ENCODE data around the gene DNAH2. TPM values are rescaled to one million over a fixed set of nuclear protein-coding genes. Genes with fewer than 3 reads are reported as not detected.

DNAH2 gene
- total and polyA plus RNA-seq, 2 of the 13 experiments (the other 11 are each of a cell fraction or from before 2014, with no cell fraction given) = not detected

DNA sequence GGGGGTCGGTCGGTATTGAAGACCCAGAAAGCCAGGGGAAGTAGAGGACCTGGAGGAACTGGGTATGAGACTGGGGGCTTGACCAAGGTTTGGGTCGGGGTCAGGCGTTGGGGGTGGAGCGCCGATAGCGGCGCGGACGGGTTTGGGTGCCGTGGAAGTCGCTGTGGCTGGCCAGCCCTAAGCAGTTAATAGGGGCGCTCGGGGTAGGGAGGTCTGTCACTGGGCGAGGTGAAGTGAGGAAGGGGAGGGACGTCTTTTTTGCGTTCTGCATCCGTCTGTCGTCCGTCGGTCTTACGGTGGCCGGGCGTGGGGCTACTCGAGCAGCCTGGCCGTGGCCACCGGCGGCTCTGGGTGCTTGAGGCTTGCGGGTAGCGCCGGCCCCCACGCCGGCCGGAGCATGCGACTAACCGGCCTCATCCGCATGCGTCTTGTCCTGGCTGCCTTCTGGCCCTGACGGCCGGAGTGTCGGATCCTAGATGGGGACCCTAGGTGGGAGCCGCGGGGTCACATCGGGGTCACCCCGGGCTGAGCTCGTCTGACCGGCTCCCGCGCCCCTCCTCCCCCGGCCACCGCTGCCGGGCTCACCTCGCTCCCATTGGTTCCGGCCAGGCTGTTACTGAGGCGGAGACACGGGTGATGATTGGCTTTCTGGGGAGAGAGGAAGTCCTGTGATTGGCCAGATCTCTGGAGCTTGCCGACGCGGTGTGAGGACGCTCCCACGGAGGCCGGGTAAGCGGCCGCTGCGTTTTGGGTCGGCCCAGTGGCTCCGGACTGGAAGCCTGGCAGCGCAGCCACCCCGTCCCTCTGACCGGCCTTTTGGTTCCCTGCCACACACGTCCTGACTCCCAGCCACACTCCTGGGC, 127.0 kb downstream of the DNAH2 start (continued):
- TF ChIP-seq KLF16 (CRISPR knock-in tag; IDR thresholded peaks at IDR 0.05) = peak in 1 of 2 experiments; percentile 11; a peak in 1 of 4 replicates
- peak; percentile 70; the same call in 1 of the 2 replicates for TF ChIP-seq ZNF816 (CRISPR knock-in tag; IDR thresholded peaks at IDR 0.05; ENCODE audit: borderline replicate concordance)
- TF ChIP-seq ZNF30 (CRISPR knock-in tag; IDR thresholded peaks at IDR 0.05) = no peak
- TF ChIP-seq, protein P1, sequence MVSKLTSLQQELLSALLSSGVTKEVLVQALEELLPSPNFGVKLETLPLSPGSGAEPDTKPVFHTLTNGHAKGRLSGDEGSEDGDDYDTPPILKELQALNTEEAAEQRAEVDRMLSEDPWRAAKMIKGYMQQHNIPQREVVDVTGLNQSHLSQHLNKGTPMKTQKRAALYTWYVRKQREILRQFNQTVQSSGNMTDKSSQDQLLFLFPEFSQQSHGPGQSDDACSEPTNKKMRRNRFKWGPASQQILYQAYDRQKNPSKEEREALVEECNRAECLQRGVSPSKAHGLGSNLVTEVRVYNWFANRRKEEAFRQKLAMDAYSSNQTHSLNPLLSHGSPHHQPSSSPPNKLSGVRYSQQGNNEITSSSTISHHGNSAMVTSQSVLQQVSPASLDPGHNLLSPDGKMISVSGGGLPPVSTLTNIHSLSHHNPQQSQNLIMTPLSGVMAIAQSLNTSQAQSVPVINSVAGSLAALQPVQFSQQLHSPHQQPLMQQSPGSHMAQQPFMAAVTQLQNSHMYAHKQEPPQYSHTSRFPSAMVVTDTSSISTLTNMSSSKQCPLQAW (CRISPR knock-in tag; IDR thresholded peaks at IDR 0.05) = no peak
- TF ChIP-seq KLF12 (CRISPR knock-in tag; IDR thresholded peaks at IDR 0.05; ENCODE audit: borderline replicate concordance) = no peak
- TF ChIP-seq ZNF550 (CRISPR knock-in tag; IDR thresholded peaks at IDR 0.05; ENCODE audit: borderline replicate concordance) = no peak
- no peak for TF ChIP-seq YY1 (IDR thresholded peaks at IDR 0.05; ENCODE audit: insufficient read depth, insufficient replicate concordance, low read depth, low read length)
- peak; percentile 49; the same call in 1 of the 2 replicates for TF ChIP-seq CREM (IDR thresholded peaks at IDR 0.05)
- no peak for TF ChIP-seq CREM (CRISPR knock-in tag; IDR thresholded peaks at IDR 0.05)
- TF ChIP-seq, protein P2, sequence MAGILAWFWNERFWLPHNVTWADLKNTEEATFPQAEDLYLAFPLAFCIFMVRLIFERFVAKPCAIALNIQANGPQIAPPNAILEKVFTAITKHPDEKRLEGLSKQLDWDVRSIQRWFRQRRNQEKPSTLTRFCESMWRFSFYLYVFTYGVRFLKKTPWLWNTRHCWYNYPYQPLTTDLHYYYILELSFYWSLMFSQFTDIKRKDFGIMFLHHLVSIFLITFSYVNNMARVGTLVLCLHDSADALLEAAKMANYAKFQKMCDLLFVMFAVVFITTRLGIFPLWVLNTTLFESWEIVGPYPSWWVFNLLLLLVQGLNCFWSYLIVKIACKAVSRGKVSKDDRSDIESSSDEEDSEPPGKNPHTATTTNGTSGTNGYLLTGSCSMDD (CRISPR knock-in tag; IDR thresholded peaks at IDR 0.05) = no peak
- no peak for TF ChIP-seq HDAC6 (IDR thresholded peaks at IDR 0.05; ENCODE audit: low read depth, low read length)
- TF ChIP-seq, protein P3, sequence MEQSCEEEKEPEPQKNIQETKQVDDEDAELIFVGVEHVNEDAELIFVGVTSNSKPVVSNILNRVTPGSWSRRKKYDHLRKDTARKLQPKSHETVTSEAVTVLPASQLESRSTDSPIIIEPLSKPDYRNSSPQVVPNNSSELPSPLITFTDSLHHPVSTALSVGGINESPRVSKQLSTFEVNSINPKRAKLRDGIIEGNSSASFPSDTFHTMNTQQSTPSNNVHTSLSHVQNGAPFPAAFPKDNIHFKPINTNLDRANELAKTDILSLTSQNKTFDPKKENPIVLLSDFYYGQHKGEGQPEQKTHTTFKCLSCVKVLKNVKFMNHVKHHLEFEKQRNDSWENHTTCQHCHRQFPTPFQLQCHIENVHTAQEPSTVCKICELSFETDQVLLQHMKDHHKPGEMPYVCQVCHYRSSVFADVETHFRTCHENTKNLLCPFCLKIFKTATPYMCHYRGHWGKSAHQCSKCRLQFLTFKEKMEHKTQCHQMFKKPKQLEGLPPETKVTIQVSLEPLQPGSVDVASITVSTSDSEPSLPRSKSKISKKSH (CRISPR knock-in tag; IDR thresholded peaks at IDR 0.05; ENCODE audit: borderline replicate concordance) = peak; percentile 7; the same call in 1 of the 2 replicates
- TF ChIP-seq SOX13 (IDR thresholded peaks at IDR 0.05) = no peak
- no peak for TF ChIP-seq SOX13 (CRISPR knock-in tag; conservative IDR thresholded peaks at IDR 0.05 in 1 of 2, IDR thresholded peaks at IDR 0.05 in 1 of 2)
- TF ChIP-seq ZNF124 (CRISPR knock-in tag; IDR thresholded peaks at IDR 0.05) = no peak
- TF ChIP-seq RFXANK (CRISPR knock-in tag; IDR thresholded peaks at IDR 0.05) = peak; percentile 83
- TF ChIP-seq ZFP82 (CRISPR knock-in tag; IDR thresholded peaks at IDR 0.05; ENCODE audit: borderline replicate concordance) = peak; percentile 86
- TF ChIP-seq ZNF382 (CRISPR knock-in tag; IDR thresholded peaks at IDR 0.05; ENCODE audit: borderline replicate concordance) = no peak
- TF ChIP-seq, protein P4, sequence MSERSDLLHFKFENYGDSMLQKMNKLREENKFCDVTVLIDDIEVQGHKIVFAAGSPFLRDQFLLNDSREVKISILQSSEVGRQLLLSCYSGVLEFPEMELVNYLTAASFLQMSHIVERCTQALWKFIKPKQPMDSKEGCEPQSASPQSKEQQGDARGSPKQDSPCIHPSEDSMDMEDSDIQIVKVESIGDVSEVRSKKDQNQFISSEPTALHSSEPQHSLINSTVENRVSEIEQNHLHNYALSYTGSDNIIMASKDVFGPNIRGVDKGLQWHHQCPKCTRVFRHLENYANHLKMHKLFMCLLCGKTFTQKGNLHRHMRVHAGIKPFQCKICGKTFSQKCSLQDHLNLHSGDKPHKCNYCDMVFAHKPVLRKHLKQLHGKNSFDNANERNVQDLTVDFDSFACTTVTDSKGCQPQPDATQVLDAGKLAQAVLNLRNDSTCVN (CRISPR knock-in tag; IDR thresholded peaks at IDR 0.05; ENCODE audit: borderline replicate concordance) = no peak
- TF ChIP-seq NR3C1 (CRISPR knock-in tag; IDR thresholded peaks at IDR 0.05) = no peak
- TF ChIP-seq, protein P5, sequence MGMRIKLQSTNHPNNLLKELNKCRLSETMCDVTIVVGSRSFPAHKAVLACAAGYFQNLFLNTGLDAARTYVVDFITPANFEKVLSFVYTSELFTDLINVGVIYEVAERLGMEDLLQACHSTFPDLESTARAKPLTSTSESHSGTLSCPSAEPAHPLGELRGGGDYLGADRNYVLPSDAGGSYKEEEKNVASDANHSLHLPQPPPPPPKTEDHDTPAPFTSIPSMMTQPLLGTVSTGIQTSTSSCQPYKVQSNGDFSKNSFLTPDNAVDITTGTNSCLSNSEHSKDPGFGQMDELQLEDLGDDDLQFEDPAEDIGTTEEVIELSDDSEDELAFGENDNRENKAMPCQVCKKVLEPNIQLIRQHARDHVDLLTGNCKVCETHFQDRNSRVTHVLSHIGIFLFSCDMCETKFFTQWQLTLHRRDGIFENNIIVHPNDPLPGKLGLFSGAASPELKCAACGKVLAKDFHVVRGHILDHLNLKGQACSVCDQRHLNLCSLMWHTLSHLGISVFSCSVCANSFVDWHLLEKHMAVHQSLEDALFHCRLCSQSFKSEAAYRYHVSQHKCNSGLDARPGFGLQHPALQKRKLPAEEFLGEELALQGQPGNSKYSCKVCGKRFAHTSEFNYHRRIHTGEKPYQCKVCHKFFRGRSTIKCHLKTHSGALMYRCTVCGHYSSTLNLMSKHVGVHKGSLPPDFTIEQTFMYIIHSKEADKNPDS (CRISPR knock-in tag; IDR thresholded peaks at IDR 0.05) = no peak
